GM12801 (cell line): ENCODE measurements around the gene ASAP3.

Source experiments
- TF ChIP-seq, protein P1 (sequence below): IDR thresholded peaks from one replicate; pipeline ENCODE4 v1.5.1; 2011; ENCODE audit warnings: control low read depth; ENCODE audit not compliant: insufficient read length; ENCODE audit errors: extremely low read depth

The ASAP3 gene

DNA sequence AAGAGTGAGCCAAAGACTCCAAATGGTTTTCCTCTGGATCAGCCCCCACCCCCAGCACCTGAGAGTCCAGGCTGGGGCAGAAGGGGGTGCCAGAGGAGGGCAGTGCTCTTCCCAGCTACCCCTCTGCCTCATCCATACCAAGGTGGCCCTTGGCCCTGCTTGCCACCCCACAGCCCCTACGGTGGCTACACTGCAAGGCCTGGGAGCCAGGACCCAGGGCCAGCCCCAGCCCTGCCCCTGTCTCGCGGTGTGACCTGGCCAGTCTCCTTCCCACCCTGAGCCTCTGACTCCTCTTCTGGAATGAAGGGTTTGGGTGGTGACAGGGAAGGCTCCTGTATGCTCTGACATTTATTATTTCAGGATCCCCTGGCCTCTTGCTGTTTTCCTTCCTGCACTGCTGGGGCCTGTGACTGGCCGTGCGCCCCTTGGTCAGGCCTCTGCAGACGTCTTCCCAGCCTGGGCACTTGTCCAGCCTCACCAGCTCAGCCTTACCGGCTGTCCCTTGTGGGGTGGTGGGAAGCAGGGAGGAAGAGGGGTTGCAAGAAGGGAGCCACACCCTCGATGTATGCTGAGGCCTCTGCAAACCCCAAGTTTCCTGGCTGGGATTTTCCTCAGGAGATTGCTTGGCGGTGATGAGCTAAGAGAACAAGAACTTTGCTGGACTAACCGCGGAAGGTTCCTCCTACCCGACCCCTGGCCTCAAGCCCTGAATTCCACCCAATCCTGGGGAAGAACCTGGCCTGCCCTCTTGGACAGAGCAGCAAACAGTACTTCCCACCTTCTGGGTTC is 13.5 kb downstream of the ASAP3 start:
- TF ChIP-seq, protein P1, sequence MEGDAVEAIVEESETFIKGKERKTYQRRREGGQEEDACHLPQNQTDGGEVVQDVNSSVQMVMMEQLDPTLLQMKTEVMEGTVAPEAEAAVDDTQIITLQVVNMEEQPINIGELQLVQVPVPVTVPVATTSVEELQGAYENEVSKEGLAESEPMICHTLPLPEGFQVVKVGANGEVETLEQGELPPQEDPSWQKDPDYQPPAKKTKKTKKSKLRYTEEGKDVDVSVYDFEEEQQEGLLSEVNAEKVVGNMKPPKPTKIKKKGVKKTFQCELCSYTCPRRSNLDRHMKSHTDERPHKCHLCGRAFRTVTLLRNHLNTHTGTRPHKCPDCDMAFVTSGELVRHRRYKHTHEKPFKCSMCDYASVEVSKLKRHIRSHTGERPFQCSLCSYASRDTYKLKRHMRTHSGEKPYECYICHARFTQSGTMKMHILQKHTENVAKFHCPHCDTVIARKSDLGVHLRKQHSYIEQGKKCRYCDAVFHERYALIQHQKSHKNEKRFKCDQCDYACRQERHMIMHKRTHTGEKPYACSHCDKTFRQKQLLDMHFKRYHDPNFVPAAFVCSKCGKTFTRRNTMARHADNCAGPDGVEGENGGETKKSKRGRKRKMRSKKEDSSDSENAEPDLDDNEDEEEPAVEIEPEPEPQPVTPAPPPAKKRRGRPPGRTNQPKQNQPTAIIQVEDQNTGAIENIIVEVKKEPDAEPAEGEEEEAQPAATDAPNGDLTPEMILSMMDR: no peak

DNA sequence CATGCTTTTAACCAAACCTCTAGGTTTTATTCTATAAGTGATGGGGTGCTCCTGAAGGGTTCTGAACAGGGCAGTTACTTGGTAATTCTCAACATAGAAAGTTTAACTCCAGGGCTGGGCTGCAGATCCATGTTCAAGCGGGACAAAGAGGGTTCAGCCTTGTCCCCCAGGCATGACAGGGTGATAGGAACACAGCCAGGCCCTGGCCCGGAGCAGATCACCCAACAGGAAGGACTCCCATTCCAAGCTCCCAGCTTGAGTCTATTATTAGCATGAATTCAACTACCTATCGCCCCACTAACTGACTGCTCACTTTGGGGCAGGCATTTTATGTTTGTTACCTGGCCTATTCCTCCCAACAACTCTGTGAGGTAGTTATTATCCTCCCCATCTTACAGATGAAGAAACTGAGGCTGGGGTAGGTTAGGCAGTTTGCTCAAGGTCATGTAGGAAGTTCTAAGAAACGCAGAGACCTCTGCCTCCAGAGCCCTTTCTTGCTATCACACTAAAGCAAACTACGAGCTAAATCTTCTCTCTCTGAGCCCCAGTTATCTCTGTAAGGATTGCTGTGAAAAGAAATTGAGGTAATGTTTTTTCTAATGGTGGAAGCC is 14.5 kb downstream of the ASAP3 start:
- TF ChIP-seq, protein P1: no peak

DNA sequence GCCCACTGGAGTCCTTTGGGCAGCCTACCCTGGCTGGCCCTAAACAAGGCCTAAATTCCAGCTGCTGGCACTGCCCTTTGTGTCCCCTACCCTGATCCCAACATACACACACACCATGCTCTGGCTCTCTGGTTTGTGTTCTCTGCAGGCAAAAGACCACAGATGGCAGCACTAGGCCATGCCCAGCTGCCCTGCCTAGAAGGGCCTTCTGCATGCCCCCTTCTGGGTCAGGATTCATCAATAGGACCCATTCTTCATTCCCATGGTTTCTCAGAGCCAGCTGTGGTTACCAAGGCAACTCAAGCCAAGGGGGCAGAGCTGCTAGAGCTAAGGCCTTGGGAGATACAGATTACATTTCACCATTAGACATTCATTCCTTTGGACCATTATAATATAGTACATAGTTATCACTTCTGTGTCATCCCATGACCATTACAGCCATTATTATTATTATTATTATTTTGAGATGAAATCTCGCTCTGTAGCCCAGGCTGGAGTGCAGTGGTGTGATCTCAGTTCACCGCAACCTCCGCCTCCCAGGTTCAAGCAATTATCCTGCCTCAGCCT is 17.5 kb downstream of the ASAP3 start:
- TF ChIP-seq, protein P1: no peak

DNA sequence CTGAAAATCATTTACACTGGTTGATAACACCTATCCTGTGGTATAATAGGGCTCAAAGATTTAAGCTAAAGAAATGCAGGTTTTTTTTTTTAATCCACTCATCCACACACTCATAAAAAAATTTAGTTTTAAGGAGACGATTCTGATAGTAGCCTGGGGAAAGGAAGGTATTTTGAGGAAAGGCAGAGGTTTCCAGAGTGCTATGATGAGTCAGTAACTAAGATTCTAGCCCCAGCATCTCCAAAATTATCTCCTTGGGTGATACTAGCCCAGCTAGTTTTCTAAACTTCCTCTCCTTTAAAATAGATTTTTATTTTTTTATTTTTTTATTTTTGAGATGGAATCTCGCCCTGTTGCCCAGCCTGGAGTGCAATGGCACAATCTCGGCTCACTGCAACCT is 20.7 kb downstream of the ASAP3 start:
- TF ChIP-seq, protein P1: no peak

DNA sequence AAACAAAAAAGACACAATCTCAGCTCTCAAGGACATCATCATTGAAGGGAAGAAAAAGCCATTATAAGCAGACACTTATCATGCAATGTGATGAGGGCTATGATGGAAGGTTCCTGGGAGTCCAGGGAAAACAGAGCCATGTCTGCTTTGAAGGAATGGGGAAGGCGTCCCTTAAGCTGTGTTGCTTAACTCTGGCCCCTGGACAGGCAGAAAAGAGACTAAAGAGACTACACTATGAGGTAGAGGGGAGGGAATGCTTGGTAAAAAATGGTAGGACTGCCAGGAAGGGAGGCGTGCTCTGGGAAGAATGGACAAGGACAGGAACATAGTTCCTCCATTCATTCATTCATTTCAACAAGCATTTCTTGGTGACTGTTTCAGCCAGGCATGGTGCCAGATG is 21.2 kb downstream of the ASAP3 start:
- TF ChIP-seq, protein P1: no peak

DNA sequence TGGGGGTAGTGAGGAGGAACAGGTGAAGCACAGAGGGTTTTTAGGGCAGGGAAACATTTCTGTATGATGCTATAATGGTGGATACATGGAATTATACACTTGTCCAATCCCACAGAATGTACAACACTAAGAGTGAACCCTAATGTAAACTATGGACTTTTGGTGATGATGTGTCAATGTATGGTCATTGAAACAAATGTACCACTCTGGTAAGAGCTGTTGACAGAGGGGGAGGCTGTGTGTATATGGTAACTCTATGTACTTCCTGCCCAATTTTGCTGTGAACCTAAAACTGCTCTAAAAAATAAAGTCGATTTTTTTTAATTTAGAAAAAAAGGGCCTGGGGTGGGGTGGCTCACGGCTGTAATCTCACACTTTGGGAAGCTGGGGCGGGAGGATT is 22.9 kb downstream of the ASAP3 start:
- TF ChIP-seq, protein P1: no peak

DNA sequence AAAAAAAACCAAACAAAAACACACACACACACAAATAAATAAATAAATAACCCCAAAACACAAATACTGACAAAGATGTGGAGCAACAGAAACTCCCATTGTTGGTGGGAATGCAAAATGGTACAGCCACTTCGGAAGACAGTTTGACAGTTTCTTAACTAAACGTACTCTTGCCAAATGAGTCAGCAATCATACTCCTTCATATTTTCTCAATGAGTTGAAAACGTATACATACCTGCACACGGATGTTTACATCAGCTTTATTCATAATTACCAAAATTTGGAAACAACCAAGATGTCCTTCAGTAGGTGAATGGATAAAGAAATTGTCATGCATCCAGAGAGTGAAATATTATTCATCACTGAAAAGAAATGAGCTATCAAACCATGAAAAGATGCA is 23.5 kb downstream of the ASAP3 start:
- TF ChIP-seq, protein P1: no peak
